Bronchial smooth muscle cell (primary cell): ENCODE data around the gene OR10R2. TPM values are rescaled to one million over a fixed set of nuclear protein-coding genes. Genes with fewer than 3 reads are reported as not detected.

ENCODE experiments used
- total RNA-seq: library from RNA; depleted of rRNA; stranded (reverse); fragments of >200 nt; gene quantifications from 2 replicates; pipeline ENCODE4 v1.2.1, GENCODE V29; 2014

Gene OR10R2
- not detected in 2 replicates for total RNA-seq

GRCh38 chr1:158471920-158472319, at the start of gene OR10R2:
Gene OR10R2 (plus strand): TSS chr1:158472220. CDS start chr1:158472326, 106 bp downstream.

GRCh38 chr1:158426137-158426536, 45.9 kb upstream of the OR10R2 start, which contains the start of gene OR10K2:
Gene OR10K2 (minus strand): TSS chr1:158426237. CDS start chr1:158420866, 5,371 bp downstream.

GRCh38 chr1:158461534-158461933, 10.5 kb upstream of the OR10R2 start, which contains the start of gene OR10K1:
Gene OR10K1 (plus strand): TSS chr1:158461834. CDS start chr1:158465562, 3,728 bp downstream.

Other genes with a start within 250 kb of the OR10R2 start
- gene CD1A, start 217.8 kb upstream of the OR10R2 start, total RNA-seq, result not detected in 2 replicates
- gene CD1C, start 182.3 kb upstream of the OR10R2 start, total RNA-seq, result not detected in 2 replicates
- not detected in 2 replicates for gene CD1B, start 140.7 kb upstream of the OR10R2 start, total RNA-seq
- gene CD1E, start 118.3 kb upstream of the OR10R2 start, total RNA-seq, result not detected in 2 replicates
- not detected in 2 replicates for gene OR10T2, start 72.8 kb upstream of the OR10R2 start, total RNA-seq
- gene OR10K2, start 46.0 kb upstream of the OR10R2 start, total RNA-seq, result not detected in 2 replicates
- not detected in 2 replicates for gene OR10K1, start 10.4 kb upstream of the OR10R2 start, total RNA-seq
- not detected in 2 replicates for gene OR6Y1, start 82.2 kb downstream of the OR10R2 start, total RNA-seq
- gene OR6P1, start 98.4 kb downstream of the OR10R2 start, total RNA-seq, result not detected in 2 replicates
- gene OR10X1, start 107.7 kb downstream of the OR10R2 start, total RNA-seq, result not detected in 2 replicates
- not detected in 2 replicates for gene OR10Z1, start 133.0 kb downstream of the OR10R2 start, total RNA-seq
- 0.52 TPM in 1 of 2 replicates, not detected in the other for gene SPTA1, start 214.5 kb downstream of the OR10R2 start, total RNA-seq
- not detected in 2 replicates for gene OR6K2, start 228.4 kb downstream of the OR10R2 start, total RNA-seq
- gene OR6K3, start 248.5 kb downstream of the OR10R2 start, total RNA-seq, result not detected in 2 replicates